ENCODE data around the gene MANF.

The MANF gene

DNA sequence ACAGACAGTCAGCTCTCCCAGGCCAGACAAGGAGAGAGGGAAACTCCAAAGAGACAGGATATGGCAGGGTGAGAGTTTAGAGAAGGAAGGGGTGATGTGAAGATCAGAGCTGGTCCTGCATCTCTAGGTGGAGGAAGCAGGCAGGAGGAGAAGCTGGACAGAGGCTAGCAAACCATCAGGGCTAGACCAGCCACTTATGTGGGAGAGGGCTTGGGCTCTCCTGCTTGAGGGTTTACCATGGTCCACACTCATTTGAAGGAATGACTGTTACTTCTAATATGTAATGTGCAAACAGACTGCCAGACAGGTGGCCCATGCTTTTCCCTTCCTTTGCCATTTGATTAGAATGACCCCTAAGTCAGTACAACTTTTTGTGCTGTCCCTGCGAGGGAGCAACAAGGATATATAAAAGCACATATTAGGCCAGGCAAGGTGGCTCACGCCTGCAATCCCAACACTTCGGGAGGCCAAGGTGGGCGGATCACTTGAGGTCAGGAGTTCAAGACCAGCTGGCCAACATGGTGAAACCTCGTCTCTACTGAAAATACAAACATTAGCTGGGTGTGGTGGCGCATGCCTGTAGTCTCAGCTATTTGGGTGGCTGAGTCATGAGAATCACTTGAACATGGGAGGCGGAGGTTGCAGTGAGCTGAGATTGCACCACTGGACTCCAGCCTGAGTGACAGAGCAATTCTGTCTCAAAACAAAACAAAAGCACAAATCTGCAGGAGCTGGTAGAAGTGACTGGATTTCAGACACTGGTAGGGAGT lies 41.0 kb upstream of the MANF start:
- H3K27ac ChIP-seq, result peak overlapping the region in 1 of 2 donors; percentile 13

DNA sequence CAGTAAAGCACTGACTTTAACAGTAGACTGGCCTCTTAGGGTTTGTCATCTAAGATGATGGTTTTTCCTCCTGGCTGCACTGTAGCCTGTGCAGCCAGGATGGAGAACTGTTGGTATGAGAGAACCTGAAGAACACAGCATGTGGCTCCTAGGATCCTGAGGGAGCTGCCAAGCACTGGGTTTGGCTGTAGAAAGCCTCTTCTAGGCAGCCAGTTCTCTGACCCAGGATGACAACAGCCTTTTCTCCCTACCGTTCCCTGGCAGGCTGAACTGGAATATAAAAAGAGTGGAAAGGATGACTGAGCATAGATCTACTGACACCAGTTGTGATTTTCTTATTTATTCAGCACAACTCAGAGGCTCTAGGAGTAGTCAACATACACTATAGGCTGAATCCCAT lies 34.3 kb upstream of the MANF start:
- no peak for DNase-seq (ENCODE audit: low spot score)
- Histone ChIP-seq H3K4me3 (no peak overlapping the region), H3K27ac (no peak overlapping the region)
- TF ChIP-seq, protein P1, sequence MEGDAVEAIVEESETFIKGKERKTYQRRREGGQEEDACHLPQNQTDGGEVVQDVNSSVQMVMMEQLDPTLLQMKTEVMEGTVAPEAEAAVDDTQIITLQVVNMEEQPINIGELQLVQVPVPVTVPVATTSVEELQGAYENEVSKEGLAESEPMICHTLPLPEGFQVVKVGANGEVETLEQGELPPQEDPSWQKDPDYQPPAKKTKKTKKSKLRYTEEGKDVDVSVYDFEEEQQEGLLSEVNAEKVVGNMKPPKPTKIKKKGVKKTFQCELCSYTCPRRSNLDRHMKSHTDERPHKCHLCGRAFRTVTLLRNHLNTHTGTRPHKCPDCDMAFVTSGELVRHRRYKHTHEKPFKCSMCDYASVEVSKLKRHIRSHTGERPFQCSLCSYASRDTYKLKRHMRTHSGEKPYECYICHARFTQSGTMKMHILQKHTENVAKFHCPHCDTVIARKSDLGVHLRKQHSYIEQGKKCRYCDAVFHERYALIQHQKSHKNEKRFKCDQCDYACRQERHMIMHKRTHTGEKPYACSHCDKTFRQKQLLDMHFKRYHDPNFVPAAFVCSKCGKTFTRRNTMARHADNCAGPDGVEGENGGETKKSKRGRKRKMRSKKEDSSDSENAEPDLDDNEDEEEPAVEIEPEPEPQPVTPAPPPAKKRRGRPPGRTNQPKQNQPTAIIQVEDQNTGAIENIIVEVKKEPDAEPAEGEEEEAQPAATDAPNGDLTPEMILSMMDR (IDR thresholded peaks at IDR 0.05), result no peak

More for the DNA sequence above, 41.0 kb upstream of the MANF start:
- no peak overlapping the region for H3K4me3 ChIP-seq
- peak; percentile 62 for DNase-seq (ENCODE audit: low spot score)
- TF ChIP-seq, protein P1 (IDR thresholded peaks at IDR 0.05), result no peak

DNA sequence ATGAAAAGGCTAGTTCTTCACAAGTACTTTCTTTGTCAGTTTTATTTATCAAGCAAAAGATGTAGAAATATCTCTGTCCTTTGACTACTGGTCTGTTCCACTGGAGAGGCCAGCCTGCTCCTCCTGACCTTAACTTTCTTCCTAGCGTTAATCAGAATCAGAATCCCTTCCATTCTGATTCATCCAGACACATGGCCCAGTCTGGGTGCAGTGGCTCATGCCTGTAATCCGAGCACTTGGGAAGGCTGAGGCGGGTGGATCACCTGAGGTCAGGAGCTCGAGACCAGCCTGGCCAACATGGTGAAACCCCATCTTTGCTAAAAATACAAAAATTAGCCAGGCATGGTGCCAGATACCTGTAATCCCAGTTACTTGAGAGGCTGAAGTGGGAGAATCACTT lies 32.0 kb upstream of the MANF start:
- no peak overlapping the region for H3K27ac ChIP-seq
- no peak for DNase-seq (ENCODE audit: low spot score)
- no peak overlapping the region for H3K4me3 ChIP-seq

DNA sequence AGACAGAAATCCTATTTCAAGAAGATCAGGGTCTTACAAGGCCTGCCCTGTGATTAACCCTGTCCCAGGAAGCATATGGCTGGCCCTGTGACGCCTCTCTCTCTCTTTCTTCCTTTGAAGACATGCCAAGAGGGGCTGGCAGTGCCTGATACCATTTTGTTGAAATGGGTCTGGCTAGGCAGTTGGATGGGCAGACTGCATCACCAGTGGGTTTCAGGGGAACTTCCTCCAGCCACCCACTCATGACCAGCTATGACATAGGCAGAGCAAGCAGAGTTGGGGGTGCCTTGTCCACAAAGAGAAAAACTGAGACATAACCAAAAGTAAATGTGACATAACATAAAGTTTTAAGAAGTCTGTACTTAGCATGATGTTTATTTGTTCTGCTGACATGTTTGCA lies 31.4 kb upstream of the MANF start:
- TF ChIP-seq, protein P1 (IDR thresholded peaks at IDR 0.05), result no peak
- H3K4me3 ChIP-seq, result no peak overlapping the region

More for the DNA sequence above, 32.0 kb upstream of the MANF start:
- TF ChIP-seq, protein P1 (IDR thresholded peaks at IDR 0.05), result no peak

DNA sequence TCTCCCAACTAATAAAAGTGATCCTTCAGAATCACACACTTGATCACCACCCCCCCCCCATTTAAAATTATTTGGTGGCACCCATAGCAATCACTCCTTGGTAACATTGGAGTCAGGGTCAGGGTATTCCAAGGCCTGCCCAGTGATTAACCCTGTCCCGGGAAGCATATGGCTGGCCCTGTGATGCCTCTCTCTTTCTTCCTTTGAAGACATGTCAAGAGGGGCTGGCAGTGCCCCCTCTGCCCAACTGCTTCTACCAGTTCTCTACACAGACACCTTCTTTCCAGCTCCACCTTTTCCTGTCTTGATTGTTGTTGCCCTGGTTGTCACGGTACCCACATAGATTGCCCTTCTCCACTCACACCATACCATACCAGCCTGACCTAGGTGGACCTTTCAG lies 30.9 kb upstream of the MANF start:
- DNase-seq (ENCODE audit: low spot score), result no peak
- TF ChIP-seq, protein P1 (IDR thresholded peaks at IDR 0.05), result no peak
- Histone ChIP-seq H3K4me3 (no peak overlapping the region), H3K27ac (no peak overlapping the region)

More for the DNA sequence above, 31.4 kb upstream of the MANF start:
- no peak for DNase-seq (ENCODE audit: low spot score)
- no peak overlapping the region for H3K27ac ChIP-seq

DNA sequence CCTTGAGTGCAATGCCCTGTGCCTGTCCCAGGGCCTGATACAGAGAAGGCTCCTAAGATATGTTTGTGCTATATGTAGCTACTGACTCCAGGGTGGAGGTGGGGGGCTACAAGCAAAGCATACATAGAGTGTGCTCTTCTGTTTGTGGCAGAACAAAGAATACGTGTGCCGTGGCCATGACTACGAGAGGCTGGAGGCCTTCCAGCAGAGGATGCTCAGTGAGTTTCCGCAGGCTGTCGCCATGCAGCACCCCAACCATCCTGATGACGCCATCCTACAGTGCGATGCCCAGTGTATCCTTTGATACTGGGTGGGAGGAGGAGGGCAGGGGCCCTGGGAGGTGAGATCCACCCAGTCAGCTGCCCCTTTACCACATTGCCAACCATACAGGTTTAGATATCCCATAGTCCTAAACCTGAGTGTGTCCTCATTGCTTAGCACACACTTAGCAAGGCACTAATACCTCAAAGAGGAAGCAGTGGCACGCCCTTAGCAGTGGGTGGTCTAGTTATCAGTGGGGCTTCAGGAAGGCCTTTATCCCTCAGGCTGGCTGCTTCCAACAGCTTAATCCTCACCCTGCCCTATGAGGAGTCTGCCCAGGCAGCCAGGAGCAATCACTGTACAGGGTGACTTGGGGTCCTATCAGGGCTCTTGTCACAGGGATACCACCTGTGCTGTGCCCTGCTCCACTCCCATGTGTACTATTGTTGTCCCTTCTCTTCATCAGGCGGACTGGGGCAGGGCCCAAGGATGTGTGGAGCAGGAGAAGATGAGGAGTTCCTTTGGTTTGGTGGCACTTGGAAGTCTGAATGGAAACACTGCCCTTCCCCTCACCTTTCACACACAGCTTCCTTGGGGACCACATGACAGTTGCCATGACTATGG lies 30.1 kb upstream of the MANF start:
- TF ChIP-seq, protein P1 (IDR thresholded peaks at IDR 0.05), result no peak
- H3K4me3 ChIP-seq, result no peak overlapping the region
- no peak for DNase-seq (ENCODE audit: low spot score)
- no peak overlapping the region for H3K27ac ChIP-seq

Measured in coronary artery (tissue), 2 donors.